Measurements from ENCODE around the gene TMEM266.

DNA sequence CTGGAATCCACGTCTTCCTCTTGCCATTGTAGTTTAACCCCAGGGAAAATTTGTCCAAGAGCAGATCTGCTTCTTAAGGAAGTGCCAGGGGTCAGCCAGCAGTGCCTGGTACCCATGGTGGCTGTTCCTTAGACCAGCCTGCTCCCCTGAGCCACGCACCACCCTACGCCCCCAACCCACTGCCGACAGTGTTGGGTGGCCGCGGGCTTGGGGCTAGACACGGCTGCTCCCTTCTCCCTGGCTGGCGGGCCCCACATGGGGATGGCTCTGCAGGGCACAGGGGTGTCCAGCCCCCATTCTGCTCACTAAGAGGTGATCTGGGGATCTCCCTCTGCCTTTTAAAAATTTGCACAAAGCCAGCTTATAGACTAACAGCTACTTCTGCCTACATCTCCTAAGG is 104.8 kb downstream of the TMEM266 start:
- TF ChIP-seq, protein P1, sequence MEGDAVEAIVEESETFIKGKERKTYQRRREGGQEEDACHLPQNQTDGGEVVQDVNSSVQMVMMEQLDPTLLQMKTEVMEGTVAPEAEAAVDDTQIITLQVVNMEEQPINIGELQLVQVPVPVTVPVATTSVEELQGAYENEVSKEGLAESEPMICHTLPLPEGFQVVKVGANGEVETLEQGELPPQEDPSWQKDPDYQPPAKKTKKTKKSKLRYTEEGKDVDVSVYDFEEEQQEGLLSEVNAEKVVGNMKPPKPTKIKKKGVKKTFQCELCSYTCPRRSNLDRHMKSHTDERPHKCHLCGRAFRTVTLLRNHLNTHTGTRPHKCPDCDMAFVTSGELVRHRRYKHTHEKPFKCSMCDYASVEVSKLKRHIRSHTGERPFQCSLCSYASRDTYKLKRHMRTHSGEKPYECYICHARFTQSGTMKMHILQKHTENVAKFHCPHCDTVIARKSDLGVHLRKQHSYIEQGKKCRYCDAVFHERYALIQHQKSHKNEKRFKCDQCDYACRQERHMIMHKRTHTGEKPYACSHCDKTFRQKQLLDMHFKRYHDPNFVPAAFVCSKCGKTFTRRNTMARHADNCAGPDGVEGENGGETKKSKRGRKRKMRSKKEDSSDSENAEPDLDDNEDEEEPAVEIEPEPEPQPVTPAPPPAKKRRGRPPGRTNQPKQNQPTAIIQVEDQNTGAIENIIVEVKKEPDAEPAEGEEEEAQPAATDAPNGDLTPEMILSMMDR (IDR thresholded peaks at IDR 0.05), result no peak
- TF ChIP-seq POLR2A (IDR thresholded peaks at IDR 0.05; ENCODE audit: low read depth), result no peak
